MCF 10A (cell line): ENCODE data around the gene BCL2L1. TPM values are rescaled to one million over a fixed set of nuclear protein-coding genes. Genes with fewer than 3 reads are reported as not detected.

ENCODE experiments used
- BruUV-seq: library from RNA; stranded (reverse); fragments of 400-500 nt; replicated peaks from 2 replicates; lab custom pipeline; 2021; lab: Mats Ljungman, UMichigan
- CTCF ChIA-PET: fragments of 300-600 bp; sonication (Branson Sonifier 250); formaldehyde crosslinking; extraction: SDS; loops from one replicate; lab custom pipeline; 2021; ENCODE audit warnings: antibody characterized with exemption, inconsistent platforms; lab: Yijun Ruan, JAX
- POLR2A ChIA-PET: fragments of 300-600, 350-650 bp; sonication (Branson Sonifier 250); formaldehyde crosslinking; extraction: SDS; loops from one replicate; lab custom pipeline; 2020; ENCODE audit warnings: antibody characterized with exemption, inconsistent platforms; lab: Yijun Ruan, JAX
- DNase-seq: peaks from one replicate; pipeline ENCODE4 v3.0.0-alpha.2; 2018; ENCODE audit not compliant: unreplicated experiment
- H3K27ac Mint-ChIP-seq: one replicate; pipeline ENCODE4 v1.8.0; 2022; ENCODE audit warnings: mild to moderate bottlenecking, low read depth, mixed read lengths; ENCODE audit not compliant: unreplicated experiment
- H3K27me3 Mint-ChIP-seq: one replicate; pipeline ENCODE4 v1.8.0; 2022; ENCODE audit warnings: mixed read lengths; ENCODE audit not compliant: insufficient read depth, unreplicated experiment
- H3K36me3 Mint-ChIP-seq: one replicate; pipeline ENCODE4 v1.8.0; 2022; ENCODE audit warnings: mild to moderate bottlenecking, moderate library complexity, mixed read lengths; ENCODE audit not compliant: insufficient read depth, unreplicated experiment
- H3K4me1 Mint-ChIP-seq: one replicate; pipeline ENCODE4 v1.8.0; 2022; ENCODE audit warnings: mixed read lengths; ENCODE audit not compliant: insufficient read depth, unreplicated experiment
- H3K4me3 Mint-ChIP-seq: one replicate; pipeline ENCODE4 v1.8.0; 2022; ENCODE audit warnings: mild to moderate bottlenecking, moderate library complexity, mixed read lengths; ENCODE audit not compliant: unreplicated experiment
- H3K9me3 Mint-ChIP-seq: one replicate; pipeline ENCODE4 v1.8.0; 2022; ENCODE audit warnings: mixed read lengths; ENCODE audit not compliant: unreplicated experiment
- intact Hi-C: fragments of 100-400 bp; cut with micrococcal nuclease; formaldehyde crosslinking; loops from 2 replicates; pipeline ENCODE4 v1.14.1; 2022
- total RNA-seq: library from RNA; stranded (reverse); gene quantifications from 2 replicates; pipeline ENCODE4 v1.2.3, GENCODE V29; 2022
- TF ChIP-seq, protein P1 (sequence below): fragments of 200-600 bp; IDR thresholded peaks from one replicate; pipeline ENCODE4 v1.8.0; 2022; ENCODE audit warnings: antibody characterized with exemption, mild to moderate bottlenecking; ENCODE audit not compliant: unreplicated experiment

The BCL2L1 gene
- total RNA-seq, 1 experiment from 2014 or later = 156 TPM

DNA sequence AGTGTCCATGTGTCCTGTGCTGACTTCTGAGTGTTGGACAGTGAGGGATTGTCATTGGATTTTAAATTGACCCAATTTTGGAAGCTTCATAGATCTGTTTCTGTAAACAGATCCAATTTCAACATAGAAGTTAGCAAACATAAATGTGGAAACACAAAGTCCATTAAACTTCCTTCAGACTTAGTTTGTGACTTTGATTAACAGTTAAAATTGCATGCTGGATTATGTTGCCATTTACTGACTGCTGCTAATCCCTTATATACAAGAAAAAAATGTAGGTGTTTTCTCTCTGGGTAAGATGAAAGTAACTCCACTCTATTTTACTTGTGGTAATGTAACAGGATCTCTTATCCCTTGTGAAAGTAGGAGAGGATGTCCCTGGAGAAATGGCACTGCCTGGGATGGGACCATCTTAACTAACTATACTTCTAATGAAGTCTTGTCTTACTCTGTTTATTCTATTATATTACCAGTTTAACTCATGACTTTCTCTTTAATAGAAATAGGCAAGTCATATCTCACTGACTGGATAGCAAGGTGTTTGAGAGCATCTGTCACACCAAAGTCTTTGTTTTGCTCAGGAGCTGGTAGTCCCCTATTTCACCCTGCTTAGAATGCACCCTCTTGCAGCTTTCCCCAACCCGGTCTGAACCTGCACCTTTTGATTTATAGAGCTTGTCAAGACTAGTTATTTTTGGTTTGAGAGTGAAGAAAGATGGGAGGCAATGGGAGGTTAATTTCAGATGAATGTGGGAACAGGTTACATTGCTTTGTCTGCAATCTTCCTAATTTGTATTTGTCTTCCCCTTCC is 23.6 kb upstream of the BCL2L1 start:
- H3K36me3 Mint-ChIP-seq = peaks cover 12% of the 10 kb centered on the region
- no TSS peak for BruUV-seq
- no peaks in the 10 kb centered on the region for H3K9me3 Mint-ChIP-seq
- intact Hi-C loops = no loop called here
- H3K4me1 Mint-ChIP-seq = peaks cover 13% of the 10 kb centered on the region
- no peak overlapping the region for H3K4me3 Mint-ChIP-seq
- DNase-seq = no peak
- H3K27ac Mint-ChIP-seq = peak overlapping the region; percentile 50
- CTCF ChIA-PET = interaction anchor here (0.6 to 1.9 kb wide), 8 partner anchors 14 to 110 kb away, joined by 3 to 11 read pairs (median 4); no protein-coding TSS in a partner anchor
- TF ChIP-seq, protein P1, sequence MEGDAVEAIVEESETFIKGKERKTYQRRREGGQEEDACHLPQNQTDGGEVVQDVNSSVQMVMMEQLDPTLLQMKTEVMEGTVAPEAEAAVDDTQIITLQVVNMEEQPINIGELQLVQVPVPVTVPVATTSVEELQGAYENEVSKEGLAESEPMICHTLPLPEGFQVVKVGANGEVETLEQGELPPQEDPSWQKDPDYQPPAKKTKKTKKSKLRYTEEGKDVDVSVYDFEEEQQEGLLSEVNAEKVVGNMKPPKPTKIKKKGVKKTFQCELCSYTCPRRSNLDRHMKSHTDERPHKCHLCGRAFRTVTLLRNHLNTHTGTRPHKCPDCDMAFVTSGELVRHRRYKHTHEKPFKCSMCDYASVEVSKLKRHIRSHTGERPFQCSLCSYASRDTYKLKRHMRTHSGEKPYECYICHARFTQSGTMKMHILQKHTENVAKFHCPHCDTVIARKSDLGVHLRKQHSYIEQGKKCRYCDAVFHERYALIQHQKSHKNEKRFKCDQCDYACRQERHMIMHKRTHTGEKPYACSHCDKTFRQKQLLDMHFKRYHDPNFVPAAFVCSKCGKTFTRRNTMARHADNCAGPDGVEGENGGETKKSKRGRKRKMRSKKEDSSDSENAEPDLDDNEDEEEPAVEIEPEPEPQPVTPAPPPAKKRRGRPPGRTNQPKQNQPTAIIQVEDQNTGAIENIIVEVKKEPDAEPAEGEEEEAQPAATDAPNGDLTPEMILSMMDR = no peak
- POLR2A ChIA-PET = interaction anchor here (0.6 to 1.6 kb wide), 8 partner anchors 10 to 903 kb away, joined by 3 to 5 read pairs (median 4); no protein-coding TSS in a partner anchor
- no peaks in the 10 kb centered on the region for H3K27me3 Mint-ChIP-seq

DNA sequence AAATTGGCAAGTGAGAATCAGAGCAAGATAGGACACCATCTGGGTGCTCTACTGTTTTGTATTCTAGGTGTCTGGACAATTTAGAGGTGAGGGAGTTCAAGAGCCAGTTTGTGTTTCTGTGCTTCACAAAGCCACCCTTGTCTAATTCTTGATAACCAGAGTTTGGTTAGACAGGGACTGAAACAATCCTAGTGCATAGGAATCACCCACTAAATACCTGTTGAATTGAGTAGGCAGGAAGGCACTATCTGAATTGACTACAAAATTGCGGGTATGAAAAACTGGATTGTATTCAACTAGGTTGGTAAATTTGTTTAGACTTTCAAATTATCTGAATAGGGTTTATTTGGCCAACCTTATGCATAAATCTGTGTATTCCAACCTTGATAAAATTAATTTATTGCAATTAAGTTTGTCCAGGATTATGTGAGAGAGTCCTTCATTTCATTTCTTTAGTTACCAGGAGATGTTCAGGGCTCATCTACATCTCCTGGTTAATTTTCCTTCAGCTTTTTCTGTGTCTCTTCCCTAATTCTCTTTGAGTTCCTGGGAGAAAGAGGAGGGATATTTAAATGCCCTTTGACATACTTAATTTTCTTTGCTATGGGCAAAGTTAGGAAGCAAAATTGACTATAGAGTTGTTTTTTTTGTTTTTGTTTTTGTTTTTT is 18.1 kb upstream of the BCL2L1 start:
- intact Hi-C loops = no loop called here
- no peak for DNase-seq
- H3K9me3 Mint-ChIP-seq = no peaks in the 10 kb centered on the region
- peaks cover under 1% of the 10 kb centered on the region for H3K4me1 Mint-ChIP-seq
- no peak overlapping the region for H3K4me3 Mint-ChIP-seq
- ChIA-PET CTCF (interaction anchor here (0.8 to 5.3 kb wide), 6 partner anchors 11 to 145 kb away, joined by 3 to 45 read pairs (median 6); partner anchors contain the start of gene BCL2L1), POLR2A (interaction anchor here (0.7 to 5.1 kb wide), 18 partner anchors 10 to 194 kb away, joined by 3 to 81 read pairs (median 8); partner anchors contain the start of genes BCL2L1 and ID1)
- TF ChIP-seq, protein P1 = no peak
- H3K36me3 Mint-ChIP-seq = peaks cover 8% of the 10 kb centered on the region
- BruUV-seq = no TSS peak
- H3K27ac Mint-ChIP-seq = no peak overlapping the region
- no peaks in the 10 kb centered on the region for H3K27me3 Mint-ChIP-seq

DNA sequence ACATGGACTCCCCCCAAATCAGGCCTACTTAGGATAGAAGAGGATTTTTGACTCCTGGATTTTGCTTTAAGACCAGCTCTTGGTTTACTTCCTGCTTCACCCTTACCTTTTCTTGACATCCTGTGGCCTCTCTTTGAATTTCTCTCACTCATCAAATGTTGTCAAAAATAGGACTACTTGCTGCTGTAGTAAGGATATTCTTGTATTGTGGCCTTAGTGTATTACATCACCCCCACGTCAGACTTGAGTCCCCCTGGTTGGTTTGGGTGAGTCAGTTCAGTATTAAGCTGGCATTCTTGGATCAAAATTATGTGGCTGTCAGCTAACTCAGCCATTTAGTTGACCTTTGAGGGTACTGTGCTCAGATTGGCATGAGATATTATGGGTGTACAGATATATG is 17.5 kb upstream of the BCL2L1 start:
- H3K36me3 Mint-ChIP-seq = peaks cover 4% of the 10 kb centered on the region
- H3K4me3 Mint-ChIP-seq = no peak overlapping the region
- DNase-seq = peak; percentile 47
- ChIA-PET CTCF (interaction anchor here (0.8 to 5.3 kb wide), 7 partner anchors 8 to 145 kb away, joined by 3 to 45 read pairs (median 4); partner anchors contain the start of gene BCL2L1), POLR2A (interaction anchor here (0.7 to 5.1 kb wide), 25 partner anchors 10 to 860 kb away, joined by 3 to 81 read pairs (median 7); partner anchors contain the start of genes BCL2L1 and ID1)
- intact Hi-C loops = no loop called here
- H3K4me1 Mint-ChIP-seq = no peaks in the 10 kb centered on the region
- no peaks in the 10 kb centered on the region for H3K27me3 Mint-ChIP-seq
- H3K9me3 Mint-ChIP-seq = no peaks in the 10 kb centered on the region
- no TSS peak for BruUV-seq
- TF ChIP-seq, protein P1 = no peak
- H3K27ac Mint-ChIP-seq = no peak overlapping the region
